Chondrocyte (in vitro differentiated cells): ENCODE data around the gene R3HCC1L. TPM values are rescaled to one million over a fixed set of nuclear protein-coding genes. Genes with fewer than 3 reads are reported as not detected.

Experiments used
- DNase-seq: peaks from one replicate; pipeline ENCODE4 v3.0.0; 2021; ENCODE audit warnings: mixed read lengths, low spot score
- H3K27ac Mint-ChIP-seq: one replicate; pipeline ENCODE4 v1.8.0; 2021; ENCODE audit warnings: mild to moderate bottlenecking, moderate library complexity, mixed read lengths; ENCODE audit not compliant: unreplicated experiment
- H3K27me3 Mint-ChIP-seq: 2 replicates; pipeline ENCODE4 v1.8.0; 2021; ENCODE audit warnings: low read depth, mixed read lengths
- H3K36me3 Mint-ChIP-seq: 2 replicates; pipeline ENCODE4 v1.8.0; 2021; ENCODE audit warnings: low read depth, mixed read lengths
- H3K4me1 Mint-ChIP-seq: 2 replicates; pipeline ENCODE4 v1.8.0; 2021; ENCODE audit warnings: low read depth, mild to moderate bottlenecking, mixed read lengths
- H3K4me3 Mint-ChIP-seq: one replicate; pipeline ENCODE4 v1.8.0; 2021; ENCODE audit warnings: mild to moderate bottlenecking, moderate library complexity, mixed read lengths; ENCODE audit not compliant: unreplicated experiment
- H3K9me3 Mint-ChIP-seq: 2 replicates; pipeline ENCODE4 v1.8.0; 2021; ENCODE audit warnings: low read depth, mixed read lengths
- CTCF ChIP-seq: fragments of 200-600 bp; sonication (generic); IDR thresholded peaks from 2 replicates; pipeline ENCODE4 v1.5.0; 2021; ENCODE audit warnings: antibody characterized with exemption, mild to moderate bottlenecking, moderate library complexity
- long read RNA-seq: library from polyadenylated mRNA; stranded (forward); transcript quantifications from one replicate; pipeline ENCODE4 v2.0.0, GENCODE V29; 2021
- total RNA-seq: library from RNA; stranded (reverse); gene quantifications from 3 replicates; pipeline ENCODE4 v1.2.1, GENCODE V29; 2021

The R3HCC1L gene
- total RNA-seq: 9.1 to 9.9 TPM (median 9.8 TPM) in 3 replicates
- long read RNA-seq, transcript R3HCC1L-201 (10 exons, 3,379 nt): major isoform, 7 of 30 reads
- long read RNA-seq, partial matches to known transcripts: 2 of 30 reads
- long read RNA-seq, other reads (novel, unspliced or antisense): 21 of 30 reads

GRCh38 chr10:98134431-98135221 is at the start of gene R3HCC1L:
TSS of gene R3HCC1L (plus strand) at chr10:98134657. CDS start at chr10:98208115, 73,458 bp downstream.
- peak within 1 kb of the TSS; percentile 90 for H3K4me3 Mint-ChIP-seq
- peak; percentile 31 for TF ChIP-seq CTCF
- DNase-seq: peak; percentile 96
- peak within 1 kb of the TSS; percentile 96 for H3K27ac Mint-ChIP-seq
- H3K36me3 Mint-ChIP-seq: peaks cover 1% of the 10 kb centered on the region
- peaks cover 3% of the 10 kb centered on the region for H3K27me3 Mint-ChIP-seq
- H3K4me1 Mint-ChIP-seq: peaks cover 21% of the 10 kb centered on the region
- H3K9me3 Mint-ChIP-seq: peaks cover 10% of the 10 kb centered on the region

- TF ChIP-seq CTCF: no peak
- no peak for DNase-seq
- Mint-ChIP-seq H3K4me3 (no peak overlapping the region), H3K4me1 (no peaks in the 10 kb centered on the region), H3K27me3 (peaks cover 22% of the 10 kb centered on the region), H3K9me3 (no peaks in the 10 kb centered on the region), H3K27ac (no peak overlapping the region), H3K36me3 (no peaks in the 10 kb centered on the region)
Measured at GRCh38 chr10:98085238-98085637, 49.2 kb upstream of the R3HCC1L start.

- Mint-ChIP-seq H3K36me3 (no peaks in the 10 kb centered on the region), H3K27me3 (peaks cover 23% of the 10 kb centered on the region), H3K9me3 (no peaks in the 10 kb centered on the region), H3K27ac (no peak overlapping the region), H3K4me3 (no peak overlapping the region), H3K4me1 (no peaks in the 10 kb centered on the region)
- DNase-seq: no peak
- TF ChIP-seq CTCF: no peak
Measured at GRCh38 chr10:98086837-98087708, 47.4 kb upstream of the R3HCC1L start.

GRCh38 chr10:98088186-98088971 is 46.1 kb upstream of the R3HCC1L start:
- Mint-ChIP-seq H3K27ac (no peak overlapping the region), H3K27me3 (peaks cover 18% of the 10 kb centered on the region), H3K9me3 (no peaks in the 10 kb centered on the region), H3K36me3 (no peaks in the 10 kb centered on the region), H3K4me1 (no peaks in the 10 kb centered on the region), H3K4me3 (no peak overlapping the region)
- no peak for DNase-seq
- no peak for TF ChIP-seq CTCF
